ENCODE measurements around the gene B3GAT1. TPM values are rescaled to one million over a fixed set of nuclear protein-coding genes. Genes with fewer than 3 reads are reported as not detected.

B3GAT1 gene
- total RNA-seq, 1 experiment from 2014 or later = 34.3 TPM

DNA sequence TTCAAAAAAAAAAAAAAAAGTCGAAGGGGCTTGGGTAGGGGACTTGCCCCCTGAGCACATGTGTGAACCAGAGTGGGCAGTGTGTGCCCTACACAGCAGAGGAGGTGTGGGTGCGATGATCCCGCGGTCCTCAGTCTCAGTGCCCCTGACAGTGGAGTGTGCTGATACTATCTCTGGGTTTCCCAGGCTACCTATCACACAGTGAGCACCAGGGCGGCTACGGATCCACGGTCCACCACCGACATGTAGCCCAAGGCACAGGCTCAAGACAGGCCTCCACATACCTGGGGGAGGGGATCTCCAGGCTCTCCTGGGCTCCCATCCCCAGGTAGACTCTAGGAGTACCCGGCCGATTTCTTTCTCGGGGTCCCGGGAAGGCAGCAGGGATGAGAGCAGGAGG lies 9.1 kb downstream of the B3GAT1 start:
- no peaks in the 10 kb centered on the region for H3K9me3 ChIP-seq (ENCODE audit: control insufficient read depth, low read depth, low read length)
- Mint-ChIP-seq H3K4me1 (peaks cover 16 to 20% of the 10 kb centered on the region in 2 experiments), H3K9me3 (no peaks in the 10 kb centered on the region; a peak in 1 of 5 replicates), H3K27me3 (ENCODE audit: low read depth) (no peaks in the 10 kb centered on the region; the same call in 1 of the 2 replicates), H3K36me3 (ENCODE audit: insufficient read depth in 1 of 3, low read depth in 3 of 3) (peaks cover 11 to 15% (median 11%) of the 10 kb centered on the region in 3 experiments; a peak in 4 of 7 replicates), H3K27ac (no peak overlapping the region), H3K4me3 (no peak overlapping the region)
- no peak overlapping the region for H3K4me2 ChIP-seq (ENCODE audit: insufficient read depth, insufficient read length, low read length)
- H3K14ac ChIP-seq (ENCODE audit: insufficient read depth, low read length) = no peak overlapping the region
- peaks cover 2% of the 10 kb centered on the region; the same call in 1 of the 2 replicates for H3K4me1 ChIP-seq (ENCODE audit: insufficient read depth, low read length)
- no peak overlapping the region for H2BK20ac ChIP-seq (ENCODE audit: low read depth, low read length, poor library complexity, severe bottlenecking)
- no peak overlapping the region for H4K91ac ChIP-seq (ENCODE audit: insufficient read length, low read depth, low read length)
- H3K23me2 ChIP-seq (ENCODE audit: insufficient read length, low read depth, low read length, poor library complexity, severe bottlenecking) = no peaks in the 10 kb centered on the region
- no peak overlapping the region for H3K56ac ChIP-seq (ENCODE audit: insufficient read length, low read depth, low read length)
- no peaks in the 10 kb centered on the region for H3K79me1 ChIP-seq (ENCODE audit: insufficient read depth, low read depth, low read length, poor library complexity, severe bottlenecking)
- no peak overlapping the region for H2BK12ac ChIP-seq (ENCODE audit: insufficient read length, low read depth, low read length)
- H2AK5ac ChIP-seq (ENCODE audit: insufficient read length, low read length) = no peak overlapping the region
- no peaks in the 10 kb centered on the region for H3K27me3 ChIP-seq (ENCODE audit: insufficient read depth, low read length)
- no peak overlapping the region for H3K23ac ChIP-seq (ENCODE audit: insufficient read length, low read depth, low read length)
- no peak for DNase-seq
- H4K20me1 ChIP-seq (ENCODE audit: control insufficient read depth, insufficient read depth, insufficient read length) = no peaks in the 10 kb centered on the region
- H4K8ac ChIP-seq (replicated peaks; ENCODE audit: insufficient read length, low read depth, low read length) = no peak overlapping the region
- no peak overlapping the region for H3T11ph ChIP-seq (ENCODE audit: low read length)
- no peak overlapping the region for H2BK5ac ChIP-seq (ENCODE audit: insufficient read length, low read length)
- no peak overlapping the region for H2AFZ ChIP-seq (ENCODE audit: low read length)
- WGBS (ENCODE audit: extremely low coverage, insufficient read length, low lambda C conversion rate) = no CpG with 5 or more reads among the region's 12 CpGs
- H3K27ac ChIP-seq (ENCODE audit: insufficient read length, low read depth, low read length) = no peak overlapping the region
- H2BK120ac ChIP-seq (ENCODE audit: low read depth, low read length, poor library complexity, severe bottlenecking) = no peak overlapping the region
- peaks cover 1% of the 10 kb centered on the region; the same call in 1 of the 2 replicates for H3K79me2 ChIP-seq (ENCODE audit: insufficient read depth, low read length)
- TF ChIP-seq, protein P1, sequence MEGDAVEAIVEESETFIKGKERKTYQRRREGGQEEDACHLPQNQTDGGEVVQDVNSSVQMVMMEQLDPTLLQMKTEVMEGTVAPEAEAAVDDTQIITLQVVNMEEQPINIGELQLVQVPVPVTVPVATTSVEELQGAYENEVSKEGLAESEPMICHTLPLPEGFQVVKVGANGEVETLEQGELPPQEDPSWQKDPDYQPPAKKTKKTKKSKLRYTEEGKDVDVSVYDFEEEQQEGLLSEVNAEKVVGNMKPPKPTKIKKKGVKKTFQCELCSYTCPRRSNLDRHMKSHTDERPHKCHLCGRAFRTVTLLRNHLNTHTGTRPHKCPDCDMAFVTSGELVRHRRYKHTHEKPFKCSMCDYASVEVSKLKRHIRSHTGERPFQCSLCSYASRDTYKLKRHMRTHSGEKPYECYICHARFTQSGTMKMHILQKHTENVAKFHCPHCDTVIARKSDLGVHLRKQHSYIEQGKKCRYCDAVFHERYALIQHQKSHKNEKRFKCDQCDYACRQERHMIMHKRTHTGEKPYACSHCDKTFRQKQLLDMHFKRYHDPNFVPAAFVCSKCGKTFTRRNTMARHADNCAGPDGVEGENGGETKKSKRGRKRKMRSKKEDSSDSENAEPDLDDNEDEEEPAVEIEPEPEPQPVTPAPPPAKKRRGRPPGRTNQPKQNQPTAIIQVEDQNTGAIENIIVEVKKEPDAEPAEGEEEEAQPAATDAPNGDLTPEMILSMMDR (conservative IDR thresholded peaks at IDR 0.05) = no peak
- no peak overlapping the region for H3K4ac ChIP-seq (ENCODE audit: low read depth, low read length)
- H4K5ac ChIP-seq (ENCODE audit: insufficient read length, low read depth, low read length) = no peak overlapping the region
- H3K9ac ChIP-seq (ENCODE audit: extremely low read depth, insufficient read length, low read length) = no peak overlapping the region
- no peak overlapping the region for H2BK15ac ChIP-seq (ENCODE audit: low read depth, low read length)
- no peak overlapping the region for H3K18ac ChIP-seq (ENCODE audit: insufficient read length, low read depth, low read length)
